ENCODE measurements around the gene FADS2.

The FADS2 gene

GRCh38 chr11:61874377-61874809 is 46.3 kb downstream of the FADS2 start:
- POLR2A ChIA-PET: no interaction called here
- no peak for DNase-seq (ENCODE audit: low read depth, low spot score)
- H3K4me3 ChIP-seq (ENCODE audit: low read depth, low read length): no peak overlapping the region
- CTCF ChIA-PET: interaction anchor here (0.7 to 17.1 kb wide), 7 partner anchors 24 to 232 kb away, joined by 3 to 233 read pairs (median 110); partner anchors contain the start of gene BEST1
- TF ChIP-seq, protein P1, sequence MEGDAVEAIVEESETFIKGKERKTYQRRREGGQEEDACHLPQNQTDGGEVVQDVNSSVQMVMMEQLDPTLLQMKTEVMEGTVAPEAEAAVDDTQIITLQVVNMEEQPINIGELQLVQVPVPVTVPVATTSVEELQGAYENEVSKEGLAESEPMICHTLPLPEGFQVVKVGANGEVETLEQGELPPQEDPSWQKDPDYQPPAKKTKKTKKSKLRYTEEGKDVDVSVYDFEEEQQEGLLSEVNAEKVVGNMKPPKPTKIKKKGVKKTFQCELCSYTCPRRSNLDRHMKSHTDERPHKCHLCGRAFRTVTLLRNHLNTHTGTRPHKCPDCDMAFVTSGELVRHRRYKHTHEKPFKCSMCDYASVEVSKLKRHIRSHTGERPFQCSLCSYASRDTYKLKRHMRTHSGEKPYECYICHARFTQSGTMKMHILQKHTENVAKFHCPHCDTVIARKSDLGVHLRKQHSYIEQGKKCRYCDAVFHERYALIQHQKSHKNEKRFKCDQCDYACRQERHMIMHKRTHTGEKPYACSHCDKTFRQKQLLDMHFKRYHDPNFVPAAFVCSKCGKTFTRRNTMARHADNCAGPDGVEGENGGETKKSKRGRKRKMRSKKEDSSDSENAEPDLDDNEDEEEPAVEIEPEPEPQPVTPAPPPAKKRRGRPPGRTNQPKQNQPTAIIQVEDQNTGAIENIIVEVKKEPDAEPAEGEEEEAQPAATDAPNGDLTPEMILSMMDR (IDR thresholded peaks at IDR 0.05; ENCODE audit: insufficient read depth, low read length, missing control alignments): no peak

DNA sequence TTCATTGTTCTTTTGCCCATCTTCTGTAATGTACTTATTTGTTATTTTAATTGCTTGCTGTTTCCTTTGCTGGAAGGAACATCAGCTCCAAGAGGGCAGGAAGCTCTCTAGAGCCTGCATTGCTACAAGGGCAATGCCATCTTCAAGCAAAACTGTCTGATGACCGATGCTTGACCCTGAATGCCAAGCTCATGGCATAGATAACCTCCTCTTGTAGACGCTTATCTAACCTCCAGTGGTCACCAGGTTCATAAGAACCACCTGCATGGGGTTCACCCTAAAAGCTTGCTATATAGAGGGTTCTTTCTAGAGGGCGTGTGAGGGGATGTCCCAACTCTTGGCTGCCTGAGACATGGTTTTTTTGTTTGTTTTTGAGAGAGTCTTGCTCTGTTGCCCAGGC is 46.8 kb downstream of the FADS2 start:
- TF ChIP-seq, protein P1 (IDR thresholded peaks at IDR 0.05; ENCODE audit: insufficient read depth, low read length, missing control alignments): no peak

GRCh38 chr11:61875698-61876097 is 47.6 kb downstream of the FADS2 start:
- CTCF ChIA-PET: interaction anchor here (0.8 to 17.1 kb wide), 5 partner anchors 23 to 230 kb away, joined by 3 to 233 read pairs (median 110); partner anchors contain the start of gene BEST1
- TF ChIP-seq, protein P1 (IDR thresholded peaks at IDR 0.05; ENCODE audit: insufficient read depth, low read length, missing control alignments): no peak
- no peak overlapping the region for H3K4me3 ChIP-seq (ENCODE audit: low read depth, low read length)
- POLR2A ChIA-PET: no interaction called here
- DNase-seq (ENCODE audit: low read depth, low spot score): no peak

More for the DNA sequence above, 46.8 kb downstream of the FADS2 start:
- DNase-seq (ENCODE audit: low read depth, low spot score): no peak
- H3K4me3 ChIP-seq (ENCODE audit: low read depth, low read length): no peak overlapping the region
- ChIA-PET CTCF (interaction anchor here (0.7 to 17.1 kb wide), 7 partner anchors 24 to 231 kb away, joined by 3 to 233 read pairs (median 110); partner anchors contain the start of gene BEST1), POLR2A (no interaction called here)

GRCh38 chr11:61879152-61879551 is 51.1 kb downstream of the FADS2 start:
- no peak for DNase-seq (ENCODE audit: low read depth, low spot score)
- ChIA-PET POLR2A (interaction anchor here (0.8 to 1.2 kb wide), 2 partner anchors 9 to 89 kb away, joined by 3 read pairs; no protein-coding TSS in a partner anchor), CTCF (interaction anchor here (1.2 to 17.1 kb wide), 6 partner anchors 8 to 228 kb away, joined by 4 to 233 read pairs (median 73); partner anchors contain the start of gene BEST1)
- no peak overlapping the region for H3K4me3 ChIP-seq (ENCODE audit: low read depth, low read length)
- TF ChIP-seq, protein P1 (IDR thresholded peaks at IDR 0.05; ENCODE audit: insufficient read depth, low read length, missing control alignments): no peak

DNA sequence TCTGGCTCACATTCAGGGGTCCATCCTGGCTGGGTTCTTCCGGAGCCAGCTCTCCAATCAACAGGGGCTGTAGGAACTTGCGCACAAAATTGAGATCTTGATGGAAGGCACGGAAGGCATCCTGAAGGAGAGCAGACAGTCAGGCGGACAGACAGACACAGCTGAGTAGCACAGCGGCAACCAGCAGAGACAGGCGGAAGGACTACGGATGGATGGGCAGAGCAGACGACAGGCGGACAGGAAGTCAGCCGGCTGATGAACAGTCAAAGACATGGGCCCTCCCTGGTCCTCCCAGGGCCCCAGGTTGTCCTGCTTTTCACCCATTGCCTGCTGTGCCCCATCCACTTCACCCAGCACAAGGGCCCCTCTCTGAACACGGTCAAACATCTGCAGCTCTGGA is 51.9 kb downstream of the FADS2 start:
- POLR2A ChIA-PET: interaction anchor here (0.8 to 1.2 kb wide), 2 partner anchors 8 to 88 kb away, joined by 3 read pairs; no protein-coding TSS in a partner anchor
- TF ChIP-seq, protein P1 (IDR thresholded peaks at IDR 0.05; ENCODE audit: insufficient read depth, low read length, missing control alignments): no peak
- CTCF ChIA-PET: interaction anchor here (3.0 to 17.1 kb wide), 5 partner anchors 8 to 228 kb away, joined by 16 to 233 read pairs (median 79); partner anchors contain the start of gene BEST1

DNA sequence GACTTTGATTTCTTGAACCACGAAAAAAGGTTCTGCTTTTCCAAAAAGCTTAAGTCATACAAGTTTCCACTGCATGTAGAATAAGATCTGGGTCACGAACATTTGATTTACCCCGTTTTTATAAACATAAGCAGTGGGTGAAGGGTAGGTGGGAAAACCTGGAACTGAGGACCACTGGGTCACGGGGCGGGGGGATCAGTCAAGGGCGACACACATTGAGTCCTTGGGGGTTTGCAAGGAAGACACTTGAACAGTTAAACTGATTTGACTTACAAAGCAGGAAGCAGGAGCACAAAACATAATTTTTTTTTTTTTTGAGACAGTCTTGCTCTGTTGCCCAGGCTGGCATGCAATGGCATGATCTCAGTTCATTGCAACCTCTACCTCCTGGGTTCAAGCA is 52.4 kb downstream of the FADS2 start:
- H3K4me3 ChIP-seq (ENCODE audit: low read depth, low read length): no peak overlapping the region
- DNase-seq (ENCODE audit: low read depth, low spot score): no peak
- TF ChIP-seq, protein P1 (IDR thresholded peaks at IDR 0.05; ENCODE audit: insufficient read depth, low read length, missing control alignments): no peak
- POLR2A ChIA-PET: interaction anchor here (1.2 kb wide), 1 partner anchor 87 kb away, joined by 3 read pairs; no protein-coding TSS in a partner anchor
- CTCF ChIA-PET: interaction anchor here (3.0 to 17.1 kb wide), 6 partner anchors 9 to 227 kb away, joined by 16 to 233 read pairs (median 73); partner anchors contain the start of gene BEST1

More for the DNA sequence above, 51.9 kb downstream of the FADS2 start:
- DNase-seq (ENCODE audit: low read depth, low spot score): no peak
- H3K4me3 ChIP-seq (ENCODE audit: low read depth, low read length): no peak overlapping the region

Data from AG04449 (cell line).